ENCODE measurements around the gene CHRNA1.

Gene CHRNA1

DNA sequence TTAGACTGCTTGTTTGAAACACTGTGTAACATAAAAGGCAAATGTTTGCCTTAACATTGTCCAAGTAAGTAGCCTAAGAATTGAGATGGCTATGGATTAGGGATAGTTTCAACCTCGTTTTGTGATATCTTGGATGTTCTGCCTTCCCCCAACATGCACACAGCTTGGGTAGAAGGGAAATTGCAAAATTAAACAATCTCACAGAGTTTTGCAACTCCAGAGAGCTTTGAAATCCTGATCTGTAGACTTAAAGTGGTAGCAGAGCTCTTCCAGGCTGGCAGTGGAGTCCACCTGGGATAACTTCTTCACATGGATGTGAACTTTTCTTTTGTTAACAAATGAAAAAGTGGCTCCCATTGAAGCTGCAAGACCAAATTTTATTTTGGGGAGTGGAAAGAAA is 59.6 kb downstream of the CHRNA1 start:
- DNase-seq (ENCODE audit: extremely low read depth, low read depth), result no peak
- no peak for TF ChIP-seq CTCF (IDR thresholded peaks at IDR 0.05; ENCODE audit: low read depth, low read length)

DNA sequence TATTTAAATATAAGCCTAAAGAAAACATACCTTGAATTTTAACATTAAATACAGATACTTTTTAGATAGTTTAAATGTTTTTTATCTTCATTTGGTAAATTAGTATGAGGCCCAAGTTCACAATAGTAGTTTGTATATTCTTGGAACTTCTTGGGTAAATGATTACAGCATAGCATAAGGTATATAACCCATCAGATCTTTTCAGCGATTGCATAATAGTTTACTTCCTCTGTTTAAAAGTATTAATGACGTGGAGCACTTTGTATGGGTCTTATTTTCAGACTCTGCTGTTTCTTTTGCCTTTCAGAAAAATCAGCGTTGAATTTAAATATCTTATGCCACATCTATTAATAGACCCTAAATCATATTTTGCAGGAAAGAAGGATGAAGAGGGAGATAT is 60.2 kb downstream of the CHRNA1 start:
- DNase-seq (ENCODE audit: extremely low read depth, low read depth), result no peak
- no peak for TF ChIP-seq CTCF (IDR thresholded peaks at IDR 0.05; ENCODE audit: low read depth, low read length)

DNA sequence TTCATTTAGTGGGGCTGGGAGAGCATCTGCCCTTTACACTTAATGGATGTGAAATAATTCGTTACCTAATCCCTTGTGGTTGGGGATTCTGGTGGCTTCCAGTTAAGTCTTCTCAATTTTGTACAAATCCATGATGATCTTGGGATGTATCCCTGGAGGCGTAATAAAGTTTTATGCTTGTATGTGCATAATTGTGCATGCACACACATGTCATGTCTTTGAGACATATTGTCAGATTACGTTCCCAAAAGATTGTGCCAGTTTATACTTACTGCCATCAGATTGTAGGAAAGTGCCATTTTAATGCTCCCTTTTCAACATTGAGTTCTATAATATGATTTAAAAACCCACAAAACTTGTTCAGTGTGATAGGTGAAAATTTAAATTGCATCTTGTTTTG is 60.8 kb downstream of the CHRNA1 start:
- no peak for TF ChIP-seq CTCF (IDR thresholded peaks at IDR 0.05; ENCODE audit: low read depth, low read length)
- no peak for DNase-seq (ENCODE audit: extremely low read depth, low read depth)

DNA sequence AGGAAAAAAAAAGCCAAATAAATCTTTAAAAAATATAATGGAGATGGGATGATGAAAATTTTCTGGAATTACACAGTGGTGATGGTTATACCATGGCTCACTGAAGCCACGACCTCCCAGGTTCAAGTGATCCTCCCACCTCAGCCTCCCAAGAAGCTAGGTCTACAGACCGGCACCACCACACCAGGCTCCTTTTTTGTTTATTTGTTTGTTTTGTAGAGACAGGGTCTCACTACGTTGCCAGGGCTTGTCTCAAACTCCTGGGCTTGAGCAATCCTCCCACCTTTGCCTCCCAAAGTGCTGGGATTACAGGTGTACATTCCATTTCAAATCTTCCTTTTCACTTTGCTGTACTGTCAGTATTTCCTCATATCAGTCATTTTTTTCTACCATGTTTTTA is 61.7 kb downstream of the CHRNA1 start:
- no peak for TF ChIP-seq CTCF (IDR thresholded peaks at IDR 0.05; ENCODE audit: low read depth, low read length)
- no peak for DNase-seq (ENCODE audit: extremely low read depth, low read depth)

DNA sequence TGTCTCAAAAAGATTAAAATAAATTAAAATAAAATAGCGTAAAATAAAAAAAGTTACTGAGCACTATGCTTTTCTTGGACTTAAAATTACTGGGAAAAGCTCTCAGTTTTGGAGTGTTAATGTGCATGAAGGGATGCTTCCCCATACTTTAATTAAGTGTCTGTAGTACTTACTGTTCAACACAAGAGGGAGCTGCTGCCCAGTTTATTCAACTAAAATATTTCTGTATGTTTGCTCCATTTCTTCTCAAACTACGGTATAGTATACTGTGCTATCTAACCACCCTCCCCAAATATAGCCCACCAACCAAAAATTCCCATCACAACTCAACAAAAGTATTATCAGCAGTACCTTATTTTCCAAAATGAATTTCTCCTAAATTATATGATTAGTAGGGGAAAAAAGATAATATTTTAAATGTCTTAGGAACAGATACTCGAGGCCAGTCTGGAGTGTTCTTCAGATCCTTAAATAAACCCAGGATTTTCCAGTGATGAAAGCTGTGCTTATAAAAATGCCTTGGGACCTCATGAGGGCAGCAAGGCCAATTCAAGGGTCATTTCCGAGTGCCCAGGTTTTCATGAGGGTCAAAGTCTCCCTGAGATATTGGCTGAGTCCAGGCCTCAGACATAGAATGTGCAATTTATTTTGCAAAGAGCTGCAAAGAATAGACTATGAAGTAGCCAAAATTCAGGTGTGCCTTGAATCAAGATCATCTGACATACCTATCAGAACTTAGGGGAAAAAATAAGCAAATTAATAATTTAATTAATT is 64.1 kb downstream of the CHRNA1 start:
- peak; percentile 58 for TF ChIP-seq CTCF (IDR thresholded peaks at IDR 0.05; ENCODE audit: low read depth, low read length)
- DNase-seq (ENCODE audit: extremely low read depth, low read depth), result no peak
